ENCODE data around the gene LMO3.

LMO3 gene

DNA sequence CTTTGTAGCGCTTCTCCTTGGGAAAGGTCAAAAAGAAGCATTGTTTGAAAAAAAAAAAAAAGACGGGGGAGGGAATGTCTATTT is at the start of gene LMO3:
LMO3 (minus strand) TSS at position 46 of the 84 bp plus-strand sequence. CDS start 5,302 bp downstream, outside the sequence.
- DNase-seq: no peak

DNA sequence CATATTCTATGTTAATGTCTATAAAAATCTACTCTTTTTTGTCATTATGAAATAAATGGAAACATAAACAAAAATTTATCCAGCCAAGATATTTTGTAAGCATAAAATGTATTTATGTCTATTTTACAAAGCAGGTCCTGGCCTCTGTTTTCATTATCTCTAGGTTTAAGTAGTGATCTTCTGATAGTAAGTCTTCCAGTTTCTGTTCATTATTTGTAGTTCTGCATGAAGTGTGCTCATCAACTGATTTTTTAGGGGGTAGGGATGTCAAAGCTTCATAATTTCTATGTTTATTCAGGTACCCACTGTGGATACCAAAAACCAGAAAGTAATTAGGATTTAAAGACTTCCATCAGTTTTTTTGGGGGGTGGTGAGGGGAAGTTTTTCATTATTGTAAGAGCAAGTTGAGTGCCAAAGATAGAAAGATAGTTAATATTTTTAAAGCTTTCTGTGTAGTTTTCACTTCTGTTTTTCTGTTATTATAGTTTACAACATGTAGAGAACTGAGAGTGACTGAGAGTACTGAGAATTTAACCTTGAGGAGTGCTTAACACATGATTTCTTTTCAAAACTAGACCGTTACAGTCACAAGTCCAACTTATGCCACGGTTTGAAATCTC is 30.6 kb upstream of the LMO3 start:
- DNase-seq: no peak

- DNase-seq: no peak
Observed at GRCh38 chr12:16634786-16635185, 28.8 kb upstream of the LMO3 start.

DNA sequence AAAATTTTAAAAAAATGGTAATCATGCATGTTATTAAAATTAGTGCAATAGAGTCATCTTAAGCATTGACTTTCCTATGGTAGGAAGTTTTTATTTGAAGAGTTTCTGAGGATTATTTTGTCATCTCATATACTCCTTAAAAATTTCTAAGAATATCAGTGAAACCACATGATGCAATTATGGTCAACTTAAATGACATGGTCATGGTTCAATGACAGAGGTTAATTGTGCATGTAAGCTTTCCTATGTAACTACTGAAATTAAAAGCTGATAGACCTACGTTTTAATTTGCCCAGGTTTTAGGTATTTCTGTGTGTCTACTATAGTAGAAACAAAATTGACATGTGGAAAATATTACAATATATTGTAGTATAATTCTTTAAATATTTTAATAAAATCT is 21.0 kb upstream of the LMO3 start:
- no peak for DNase-seq

- no peak for DNase-seq
Observed at GRCh38 chr12:16622338-16622737, 16.4 kb upstream of the LMO3 start.

GRCh38 chr12:16619537-16619936 is 13.6 kb upstream of the LMO3 start:
- no peak for DNase-seq

- no peak for DNase-seq
Observed at GRCh38 chr12:16618256-16618655, 12.3 kb upstream of the LMO3 start.

- DNase-seq: no peak
Observed at GRCh38 chr12:16613199-16613598, 7.2 kb upstream of the LMO3 start.

- no peak for DNase-seq
Observed at GRCh38 chr12:16612647-16613046, 6.7 kb upstream of the LMO3 start.

- no peak for DNase-seq
Observed at GRCh38 chr12:16611146-16611545, 5.2 kb upstream of the LMO3 start.

- DNase-seq: no peak
Observed at GRCh38 chr12:16610743-16611142, 4.8 kb upstream of the LMO3 start.

GRCh38 chr12:16610001-16610585 is 4.1 kb upstream of the LMO3 start:
- DNase-seq: no peak

DNA sequence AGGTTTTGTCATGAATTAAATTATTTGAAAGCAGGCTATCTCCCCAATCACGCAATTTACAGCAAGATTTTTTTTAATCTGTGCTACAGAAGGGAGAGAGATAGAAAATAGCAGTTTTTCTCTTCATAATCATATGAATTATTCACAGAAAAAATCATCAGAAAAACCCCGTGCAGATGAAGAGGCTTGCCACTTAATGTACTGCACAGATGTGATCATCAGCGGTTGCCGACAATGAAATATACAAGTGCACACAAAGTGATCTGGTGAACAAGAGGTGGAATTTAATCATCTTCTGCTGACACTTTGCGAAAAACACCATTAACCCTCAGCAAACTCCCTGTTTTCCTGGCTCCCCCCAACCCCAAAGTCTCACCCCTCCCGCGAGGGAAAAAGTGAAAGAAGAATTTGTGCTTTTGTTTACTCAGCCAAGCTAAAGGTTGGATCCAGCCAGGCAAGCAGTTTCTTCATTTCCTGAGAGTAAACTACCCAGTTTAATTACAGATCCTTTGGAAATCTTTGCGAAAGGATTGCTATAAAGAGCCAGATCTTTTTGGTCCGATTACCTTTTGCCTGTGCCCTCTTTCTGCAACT is 3.1 kb upstream of the LMO3 start:
- no peak for DNase-seq

DNA sequence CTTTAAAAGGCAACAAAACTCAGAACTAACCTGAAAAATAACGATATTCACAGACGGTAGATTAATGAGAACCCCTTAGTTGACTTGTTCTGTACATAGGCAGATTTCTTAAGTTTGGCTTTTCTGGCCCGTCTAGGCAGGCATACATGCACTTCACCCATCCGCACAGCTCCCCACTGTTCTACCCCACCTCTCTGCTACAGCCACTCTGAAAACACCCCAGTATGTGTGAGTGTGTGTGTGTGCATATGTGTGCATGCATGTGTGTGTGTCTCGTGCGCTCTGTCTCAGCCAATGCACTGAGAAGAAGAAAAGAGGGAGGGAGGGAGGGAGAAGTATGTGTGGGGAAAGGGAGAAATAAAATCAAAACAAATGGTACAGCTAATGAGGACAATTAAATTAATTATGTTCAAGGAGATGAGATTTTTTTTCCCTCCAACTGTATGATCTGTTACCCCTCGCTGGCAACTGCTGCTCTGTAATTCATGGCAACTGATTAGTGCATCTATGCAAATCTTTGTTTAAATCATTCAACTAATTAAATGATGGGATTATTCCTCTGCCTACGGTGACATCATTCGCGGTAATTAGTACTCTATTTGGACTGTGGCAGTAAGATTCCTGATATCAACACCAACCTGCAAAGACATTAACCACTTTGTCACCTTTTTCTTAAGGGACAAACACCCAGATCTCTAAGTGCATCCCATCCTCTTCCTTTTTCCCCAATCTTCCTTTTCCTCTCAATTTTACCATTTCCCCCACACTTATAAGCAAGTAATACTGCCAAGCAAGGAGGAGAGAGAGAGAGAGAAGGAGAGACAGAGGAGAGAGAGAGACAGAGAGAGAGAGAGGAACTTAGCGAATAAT is 2.2 kb upstream of the LMO3 start:
- DNase-seq: peak in 1 of 2 experiments; percentile 17

GRCh38 chr12:16606991-16607390 is 1.0 kb upstream of the LMO3 start:
- peak in 1 of 2 experiments; percentile 44 for DNase-seq

GRCh38 chr12:16606201-16606849 is 363 bp upstream of the LMO3 start:
- DNase-seq: peak; percentile 74 to 80

GRCh38 chr12:16605642-16606116 is 283 bp downstream of the LMO3 start:
- DNase-seq: peak; percentile 31 to 63

- DNase-seq: no peak
Observed at GRCh38 chr12:16604596-16605252, 1.2 kb downstream of the LMO3 start.

DNA sequence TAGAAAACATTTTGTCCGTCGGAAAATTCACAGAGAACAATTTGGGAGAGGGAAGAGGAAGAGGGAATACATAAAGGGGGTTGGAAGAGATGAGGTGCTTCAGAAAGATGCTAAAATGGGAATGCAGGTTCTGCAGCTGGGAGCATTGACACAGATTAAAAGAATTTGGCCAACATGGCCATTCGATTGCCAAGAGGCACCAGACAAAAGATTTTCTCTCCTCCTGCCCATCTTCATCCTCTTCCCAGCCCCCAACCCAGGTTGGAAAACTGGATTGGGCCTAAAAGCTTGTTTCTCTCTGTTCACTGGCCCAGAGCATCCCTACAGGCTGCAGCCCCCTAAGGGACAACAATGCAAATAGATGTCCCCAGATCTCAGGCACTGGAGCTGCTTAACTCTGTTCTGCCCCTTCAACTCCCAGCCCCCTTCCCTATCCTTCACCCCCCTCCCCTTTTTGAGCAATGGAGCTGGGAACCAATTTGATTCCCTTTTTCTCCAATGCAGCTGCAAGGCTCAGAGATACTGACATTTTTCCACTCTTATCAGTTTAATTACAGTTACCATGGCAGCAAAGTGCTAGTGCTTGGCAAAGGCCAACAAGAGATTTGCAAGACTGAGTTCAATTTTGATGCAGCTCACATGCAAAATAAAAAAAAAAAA is 1.9 kb downstream of the LMO3 start:
- peak in 1 of 2 experiments; percentile 35 for DNase-seq

GRCh38 chr12:16603260-16603915 is 2.6 kb downstream of the LMO3 start:
- DNase-seq: no peak

GRCh38 chr12:16602412-16602811 is 3.5 kb downstream of the LMO3 start:
- no peak for DNase-seq

DNA sequence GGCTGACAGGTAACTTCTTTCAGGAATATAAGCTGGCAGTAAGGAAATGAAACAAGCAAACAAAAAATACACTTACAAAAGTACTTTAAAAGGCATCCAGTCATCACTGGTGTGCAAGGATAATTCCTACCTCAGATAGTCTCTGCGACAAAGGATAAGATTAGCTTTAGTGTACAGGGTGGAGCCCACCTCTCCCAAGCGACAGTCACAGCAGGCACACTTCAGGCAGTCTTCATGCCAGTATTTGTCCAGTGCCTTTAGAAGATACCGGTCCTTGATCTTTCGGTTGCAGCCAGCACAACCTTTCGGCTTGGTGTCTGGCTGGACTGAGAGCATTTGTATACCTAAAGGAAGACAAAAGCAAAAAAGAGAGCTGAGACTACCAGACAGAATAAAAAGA is 5.4 kb downstream of the LMO3 start:
- no peak for DNase-seq
